SIG-M5 treated with dmso at 0.1 percent for 504 hours (cell line): ENCODE data around the gene AIFM1.

Experiments
- DNase-seq: peaks from one replicate; lab custom pipeline; 2025; ENCODE audit not compliant: unreplicated experiment; lab: John Stamatoyannopoulos, UW

AIFM1 gene

GRCh38 chrX:130170752-130171445, 5.3 kb upstream of the AIFM1 start:
- peak; percentile 48 for DNase-seq

GRCh38 chrX:130167040-130167439, 1.4 kb upstream of the AIFM1 start:
- DNase-seq = no peak

GRCh38 chrX:130166503-130166777, 799 bp upstream of the AIFM1 start:
- DNase-seq = no peak

GRCh38 chrX:130165181-130165702, 399 bp downstream of the AIFM1 start:
- DNase-seq = peak; percentile 34

- DNase-seq = no peak
Measured at GRCh38 chrX:130163398-130163797, 2.2 kb downstream of the AIFM1 start.

GRCh38 chrX:130162094-130162735, 3.4 kb downstream of the AIFM1 start:
- no peak for DNase-seq

GRCh38 chrX:130159776-130160175, 5.9 kb downstream of the AIFM1 start:
- DNase-seq = no peak

- DNase-seq = no peak
Measured at GRCh38 chrX:130158311-130158710, 7.3 kb downstream of the AIFM1 start.

GRCh38 chrX:130155564-130155963, 10.1 kb downstream of the AIFM1 start:
- DNase-seq = no peak

- no peak for DNase-seq
Measured at GRCh38 chrX:130147631-130148030, 18.0 kb downstream of the AIFM1 start.

GRCh38 chrX:130145123-130145522, 20.5 kb downstream of the AIFM1 start:
- no peak for DNase-seq

- no peak for DNase-seq
Measured at GRCh38 chrX:130144509-130144908, 21.1 kb downstream of the AIFM1 start.

- DNase-seq = no peak
Measured at GRCh38 chrX:130139474-130140201, 26.0 kb downstream of the AIFM1 start.

- no peak for DNase-seq
Measured at GRCh38 chrX:130136961-130137360, 28.7 kb downstream of the AIFM1 start.

- DNase-seq = no peak
Measured at GRCh38 chrX:130136496-130136895, 29.1 kb downstream of the AIFM1 start.

GRCh38 chrX:130130990-130131389, 34.7 kb downstream of the AIFM1 start:
- DNase-seq = no peak

- DNase-seq = no peak
Measured at GRCh38 chrX:130125091-130125874, 40.4 kb downstream of the AIFM1 start.

- no peak for DNase-seq
Measured at GRCh38 chrX:130124577-130124976, 41.1 kb downstream of the AIFM1 start.

- DNase-seq = no peak
Measured at GRCh38 chrX:130121505-130121800, 44.2 kb downstream of the AIFM1 start.

- peak; percentile 72 for DNase-seq
Measured at GRCh38 chrX:130120746-130121504, 44.7 kb downstream of the AIFM1 start.

GRCh38 chrX:130120321-130120731, 45.3 kb downstream of the AIFM1 start:
- DNase-seq = no peak
